ENCODE results near the gene CIART.

DNA sequence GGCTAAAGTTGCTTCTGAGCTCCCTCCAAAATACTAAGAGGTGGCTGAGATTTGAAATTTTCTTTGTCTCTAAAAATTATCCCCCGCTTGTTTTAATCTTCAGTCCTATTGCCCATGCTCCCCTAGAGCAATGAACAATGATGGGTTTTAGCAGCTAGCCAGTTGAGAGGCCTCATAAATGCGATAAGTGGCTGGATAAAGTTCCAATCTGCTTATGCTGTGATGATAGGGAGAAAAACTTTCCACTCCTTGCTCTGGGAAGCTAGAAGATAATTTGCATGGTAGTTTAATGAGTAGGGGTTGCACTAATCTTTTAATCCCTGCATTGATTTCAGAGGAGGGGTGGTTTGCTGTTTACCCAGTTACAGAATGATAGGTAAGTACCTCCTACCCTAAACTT lies 29.4 kb downstream of the CIART start:
- TF ChIP-seq CTCF (IDR thresholded peaks at IDR 0.05; ENCODE audit: poor library complexity) (no peak), EZH2phosphoT487 (IDR thresholded peaks at IDR 0.05; ENCODE audit: low read depth, severe bottlenecking, unreplicated experiment) (no peak), EZH2 (IDR thresholded peaks at IDR 0.05; ENCODE audit: borderline replicate concordance) (no peak)

Data from hepatocyte (in vitro differentiated cells).